A549 (cell line): ENCODE data around the gene HMG20A. TPM values are rescaled to one million over a fixed set of nuclear protein-coding genes. Genes with fewer than 3 reads are reported as not detected.

Source experiments
- ATAC-seq, 2 experiments: fragments of 200-7000 bp in 1 of 2; fragments of >200 bp in 1 of 2; cut with Nextera tagmentation in 1 of 2; cut with Tn5 transposase in 1 of 2; 3 replicates each; pipeline versions ENCODE4 v1.8.0 to v1.9.1; 2018 to 2020; ENCODE audit warnings: mild to moderate bottlenecking in 1 of 2, moderate library complexity in 1 of 2
- CTCF ChIA-PET: fragments of 300-600 bp; sonication (Branson Sonifier 250); formaldehyde crosslinking; extraction: SDS; loops from one replicate; lab custom pipeline; 2021; ENCODE audit warnings: antibody characterized with exemption, inconsistent platforms; lab: Yijun Ruan, JAX
- POLR2A ChIA-PET: fragments of 350-600 bp; formaldehyde crosslinking; extraction: SDS; loops from one replicate; lab custom pipeline; 2021; ENCODE audit warnings: antibody characterized with exemption, inconsistent platforms; lab: Yijun Ruan, JAX
- DNase-seq, 2 experiments: peaks; one replicate each; pipeline versions ENCODE4 v3.0.0 to v3.0.0-alpha.2; 2011 to 2016; ENCODE audit warnings: low read depth in 1 of 2, low spot score in 1 of 2
- FAIRE-seq: peaks from 2 replicates; lab custom pipeline; 2011; peaks lifted over from hg19 to GRCh38; lab: Jason Lieb, UNC
- H3K27ac ChIP-seq, 2 experiments: fragments of >200 bp; sonication (Bioruptor Twin); formaldehyde crosslinking; 3 replicates each; pipeline ENCODE4 v1.5.1; 2016 to 2017
- H3K4me1 ChIP-seq: fragments of >200 bp; sonication (Bioruptor Twin); formaldehyde crosslinking; 3 replicates; pipeline ENCODE4 v1.6.1; 2016
- H3K4me2 ChIP-seq: fragments of >200 bp; sonication (Bioruptor Twin); formaldehyde crosslinking; 3 replicates; pipeline ENCODE4 v1.6.1; 2016
- H3K4me3 ChIP-seq: fragments of >200 bp; sonication (Bioruptor Twin); formaldehyde crosslinking; 3 replicates; pipeline ENCODE4 v1.5.1; 2016
- H3K9me3 ChIP-seq: fragments of >200 bp; sonication (Bioruptor Twin); formaldehyde crosslinking; 3 replicates; pipeline ENCODE4 v1.6.1; 2016
- BHLHE40 ChIP-seq: IDR thresholded peaks from 2 replicates; pipeline ENCODE4 v1.6.1; 2012; ENCODE audit warnings: low read depth, low read length, inconsistent platforms
- EHMT2 ChIP-seq: fragments of 200-600 bp; sonication (generic); IDR thresholded peaks from 2 replicates; pipeline ENCODE4 v1.6.1; 2016; ENCODE audit warnings: antibody characterized with exemption, low read depth, mild to moderate bottlenecking, moderate library complexity
- EP300 ChIP-seq, 2 experiments: fragments of >200 bp; sonication (Bioruptor Twin); formaldehyde crosslinking; IDR thresholded peaks; 2 replicates in 1 of 2; 3 replicates in 1 of 2; pipeline ENCODE4 v1.6.1; 2016 to 2017
- HOXB5 ChIP-seq: fragments of 250-450 bp; sonication (Bioruptor Pico); IDR thresholded peaks from 2 replicates; pipeline ENCODE4 v1.5.0; 2020; ENCODE audit warnings: mild to moderate bottlenecking, moderate library complexity
- JUN ChIP-seq, 2 experiments: fragments of >200 bp; sonication (Bioruptor Twin); formaldehyde crosslinking; IDR thresholded peaks; 2 replicates in 1 of 2; 3 replicates in 1 of 2; pipeline ENCODE4 v1.6.1; 2016 to 2017
- JUNB ChIP-seq: fragments of >200 bp; sonication (Bioruptor Twin); formaldehyde crosslinking; IDR thresholded peaks from 2 replicates; pipeline ENCODE4 v1.6.1; 2016
- KDM1A ChIP-seq: fragments of 200-600 bp; sonication (generic); IDR thresholded peaks from 2 replicates; pipeline ENCODE4 v1.6.1; 2016; ENCODE audit warnings: low read depth, mild to moderate bottlenecking
- KDM5A ChIP-seq: fragments of 200-600 bp; sonication (generic); IDR thresholded peaks from 2 replicates; pipeline ENCODE4 v1.6.1; 2016; ENCODE audit warnings: antibody characterized with exemption, mild to moderate bottlenecking
- MAZ ChIP-seq: fragments of 150-350 bp; IDR thresholded peaks from 2 replicates; pipeline ENCODE4 v1.6.1; 2014; ENCODE audit warnings: antibody characterized with exemption, low read depth, low read length, borderline replicate concordance
- NFE2L2 ChIP-seq: fragments of 150-350 bp; conservative IDR thresholded peaks from 2 replicates; pipeline ENCODE4 v1.6.1; 2014; ENCODE audit warnings: low read length
- NR3C1 ChIP-seq: fragments of >200 bp; sonication (Bioruptor Twin); formaldehyde crosslinking; IDR thresholded peaks from 3 replicates; pipeline ENCODE4 v1.6.1; 2017
- PBX3 ChIP-seq: IDR thresholded peaks from 2 replicates; pipeline ENCODE4 v1.6.1; 2012
- PHF8 ChIP-seq: fragments of 200-600 bp; sonication (generic); IDR thresholded peaks from 2 replicates; pipeline ENCODE4 v1.6.1; 2016; ENCODE audit warnings: low read depth, mild to moderate bottlenecking, antibody characterized with exemption, moderate library complexity, borderline replicate concordance
- POLR2A ChIP-seq: IDR thresholded peaks from 2 replicates; pipeline ENCODE4 v1.6.1; 2012; ENCODE audit warnings: mild to moderate bottlenecking, low read length
- RFX5 ChIP-seq: fragments of 450-650 bp; IDR thresholded peaks from 2 replicates; pipeline ENCODE4 v1.7.1; 2014; ENCODE audit warnings: antibody characterized with exemption, mild to moderate bottlenecking, moderate library complexity
- SMC3 ChIP-seq: fragments of >200 bp; sonication (Bioruptor Twin); formaldehyde crosslinking; IDR thresholded peaks from 3 replicates; pipeline ENCODE4 v1.6.1; 2018; ENCODE audit warnings: inconsistent platforms
- TP53 ChIP-seq: fragments of 250-450 bp; sonication (Bioruptor Pico); IDR thresholded peaks from 2 replicates; pipeline ENCODE4 v1.5.0; 2021; ENCODE audit warnings: mild to moderate bottlenecking, moderate library complexity
- ZFP36 ChIP-seq: fragments of 450-650 bp; IDR thresholded peaks from 2 replicates; pipeline ENCODE4 v1.6.1; 2014; ENCODE audit warnings: borderline replicate concordance; ENCODE audit not compliant: partially characterized antibody
- WGBS: methylation state at CpG from one replicate; pipeline ENCODE4 v1.1.6; 2017; ENCODE audit errors: missing lambda C conversion rate; 5-methylcytosine and 5-hydroxymethylcytosine counted together
- polyA plus RNA-seq, 4 experiments: library from polyadenylated mRNA; depleted of rRNA in 3 of 4; stranded (reverse); fragments of >200 nt; fragmentation: RNase III in 1 of 4; extraction: RNeasy Plus Mini Kit Qiagen cat#74134 plus additional on column Dnase treatment in 1 of 4; gene quantifications; 2 replicates in 3 of 4; 3 replicates in 1 of 4; pipeline ENCODE4 v1.2.3, GENCODE V29; 2011 to 2017
- TF ChIP-seq, protein P1 (sequence below): fragments of >200 bp; sonication (Bioruptor Twin); formaldehyde crosslinking; IDR thresholded peaks from 2 replicates; pipeline ENCODE4 v1.6.1; 2016
- TF ChIP-seq, protein P2 (sequence below): IDR thresholded peaks from 2 replicates; pipeline ENCODE4 v1.6.1; 2012
- TF ChIP-seq, protein P3 (sequence below): fragments of 200-600 bp; sonication (generic); IDR thresholded peaks from 2 replicates; pipeline ENCODE4 v1.6.1; 2016; ENCODE audit warnings: antibody characterized with exemption, mild to moderate bottlenecking, moderate library complexity
- TF ChIP-seq, protein P4 (sequence below): fragments of 450-650 bp; IDR thresholded peaks from 2 replicates; pipeline ENCODE4 v1.6.1; 2014; ENCODE audit warnings: antibody characterized with exemption

Gene HMG20A
- polyA plus RNA-seq, 2 of the 4 experiments (the other 2 are of a cell fraction), result 29.5 to 85.1 TPM

GRCh38 chr15:77413699-77414349 lies 6.9 kb upstream of the HMG20A start (continued):
- TF ChIP-seq EHMT2, result no peak
- TF ChIP-seq NFE2L2, result no peak
- no peak for TF ChIP-seq JUNB

- DNase-seq (no peak), ATAC-seq (no peak), FAIRE-seq (no peak)
- Histone ChIP-seq H3K4me3 (no peak overlapping the region), H3K4me1 (peaks cover 18% of the 10 kb centered on the region), H3K4me2 (no peak overlapping the region), H3K9me3 (no peaks in the 10 kb centered on the region), H3K27ac (no peak overlapping the region)
- POLR2A ChIA-PET, result no interaction called here
- CTCF ChIA-PET, result interaction anchor here (1.4 kb wide), 1 partner anchor 229 kb away, joined by 3 read pairs; no protein-coding TSS in a partner anchor
- 86% methylated on average over 2 of the region's 2 CpGs for WGBS
- no peak for TF ChIP-seq HOXB5 (CRISPR knock-in tag)
- no peak for TF ChIP-seq SMC3
- TF ChIP-seq, protein P1, sequence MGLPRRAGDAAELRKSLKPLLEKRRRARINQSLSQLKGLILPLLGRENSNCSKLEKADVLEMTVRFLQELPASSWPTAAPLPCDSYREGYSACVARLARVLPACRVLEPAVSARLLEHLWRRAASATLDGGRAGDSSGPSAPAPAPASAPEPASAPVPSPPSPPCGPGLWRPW, result no peak
- TF ChIP-seq KDM5A, result no peak
- TF ChIP-seq, protein P2, sequence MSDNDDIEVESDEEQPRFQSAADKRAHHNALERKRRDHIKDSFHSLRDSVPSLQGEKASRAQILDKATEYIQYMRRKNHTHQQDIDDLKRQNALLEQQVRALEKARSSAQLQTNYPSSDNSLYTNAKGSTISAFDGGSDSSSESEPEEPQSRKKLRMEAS, result no peak
Measured at GRCh38 chr15:77414789-77415442, 5.8 kb upstream of the HMG20A start.

DNA sequence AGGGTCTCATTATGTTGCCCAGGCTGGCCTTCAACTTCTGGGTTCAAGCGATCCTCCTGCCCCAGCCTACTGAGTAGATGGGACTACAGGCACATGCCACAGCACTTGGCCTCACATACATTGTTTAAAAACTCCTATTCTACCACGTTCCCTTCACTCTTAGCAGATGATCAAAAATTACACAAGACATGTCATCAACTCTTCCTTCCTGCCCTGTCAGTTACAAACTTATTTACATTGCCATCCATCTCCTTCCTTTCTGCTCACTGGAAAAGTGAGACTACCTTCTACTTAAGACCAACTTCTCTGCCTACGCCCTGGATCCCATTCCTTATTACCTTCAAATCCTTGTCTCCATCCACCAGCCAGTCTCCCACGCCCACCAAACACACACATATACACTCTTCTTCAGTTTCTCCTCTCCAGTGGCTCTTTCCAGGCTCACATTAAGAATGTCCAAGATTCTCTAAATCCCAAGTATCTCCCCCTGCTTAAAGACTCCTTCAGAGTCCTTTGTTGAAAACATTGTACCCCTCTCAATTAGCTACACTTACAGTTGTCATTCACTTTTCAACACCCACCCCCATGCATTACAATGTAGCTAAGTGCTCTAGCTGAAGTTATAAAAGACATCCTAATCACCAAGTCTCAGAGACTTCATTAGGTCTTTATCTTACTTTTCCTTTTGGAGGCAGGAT lies 5.1 kb upstream of the HMG20A start:
- H3K9me3 ChIP-seq, result no peaks in the 10 kb centered on the region
- ChIA-PET POLR2A (no interaction called here), CTCF (interaction anchor here (0.6 kb wide), 1 partner anchor 392 kb away, joined by 3 read pairs; no protein-coding TSS in a partner anchor)
- H3K4me1 ChIP-seq, result peaks cover 18% of the 10 kb centered on the region
- no peak overlapping the region for H3K4me2 ChIP-seq
- WGBS, result 87% methylated on average over 4 of the region's 4 CpGs
- TF ChIP-seq, protein P3, sequence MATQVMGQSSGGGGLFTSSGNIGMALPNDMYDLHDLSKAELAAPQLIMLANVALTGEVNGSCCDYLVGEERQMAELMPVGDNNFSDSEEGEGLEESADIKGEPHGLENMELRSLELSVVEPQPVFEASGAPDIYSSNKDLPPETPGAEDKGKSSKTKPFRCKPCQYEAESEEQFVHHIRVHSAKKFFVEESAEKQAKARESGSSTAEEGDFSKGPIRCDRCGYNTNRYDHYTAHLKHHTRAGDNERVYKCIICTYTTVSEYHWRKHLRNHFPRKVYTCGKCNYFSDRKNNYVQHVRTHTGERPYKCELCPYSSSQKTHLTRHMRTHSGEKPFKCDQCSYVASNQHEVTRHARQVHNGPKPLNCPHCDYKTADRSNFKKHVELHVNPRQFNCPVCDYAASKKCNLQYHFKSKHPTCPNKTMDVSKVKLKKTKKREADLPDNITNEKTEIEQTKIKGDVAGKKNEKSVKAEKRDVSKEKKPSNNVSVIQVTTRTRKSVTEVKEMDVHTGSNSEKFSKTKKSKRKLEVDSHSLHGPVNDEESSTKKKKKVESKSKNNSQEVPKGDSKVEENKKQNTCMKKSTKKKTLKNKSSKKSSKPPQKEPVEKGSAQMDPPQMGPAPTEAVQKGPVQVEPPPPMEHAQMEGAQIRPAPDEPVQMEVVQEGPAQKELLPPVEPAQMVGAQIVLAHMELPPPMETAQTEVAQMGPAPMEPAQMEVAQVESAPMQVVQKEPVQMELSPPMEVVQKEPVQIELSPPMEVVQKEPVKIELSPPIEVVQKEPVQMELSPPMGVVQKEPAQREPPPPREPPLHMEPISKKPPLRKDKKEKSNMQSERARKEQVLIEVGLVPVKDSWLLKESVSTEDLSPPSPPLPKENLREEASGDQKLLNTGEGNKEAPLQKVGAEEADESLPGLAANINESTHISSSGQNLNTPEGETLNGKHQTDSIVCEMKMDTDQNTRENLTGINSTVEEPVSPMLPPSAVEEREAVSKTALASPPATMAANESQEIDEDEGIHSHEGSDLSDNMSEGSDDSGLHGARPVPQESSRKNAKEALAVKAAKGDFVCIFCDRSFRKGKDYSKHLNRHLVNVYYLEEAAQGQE, result no peak
- TF ChIP-seq RFX5, result no peak
- TF ChIP-seq NR3C1, result no peak
- TF ChIP-seq NFE2L2, result no peak
- FAIRE-seq, result no peak
- H3K4me3 ChIP-seq, result no peak overlapping the region
- DNase-seq, result no peak
- ATAC-seq, result no peak
- no peak overlapping the region for H3K27ac ChIP-seq

DNA sequence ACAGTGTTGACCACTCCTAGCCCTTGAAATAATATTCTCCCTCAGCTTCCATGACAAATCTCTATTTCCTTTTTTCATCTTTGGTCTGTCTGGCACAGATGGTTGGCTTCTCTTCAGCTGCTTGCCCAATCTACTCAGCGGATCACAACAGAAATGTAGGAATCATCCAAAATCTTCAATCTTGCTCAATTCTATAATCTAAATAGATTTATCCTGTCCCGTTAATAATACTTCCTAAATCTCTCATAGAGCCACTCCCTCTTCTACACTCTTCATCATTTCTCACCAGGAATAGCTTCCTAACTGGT lies 4.6 kb upstream of the HMG20A start:
- CTCF ChIA-PET, result interaction anchor here (0.6 kb wide), 1 partner anchor 393 kb away, joined by 3 read pairs; no protein-coding TSS in a partner anchor
- FAIRE-seq (no peak), ATAC-seq (no peak)

More for the DNA sequence above, 4.6 kb upstream of the HMG20A start:
- no peak overlapping the region for H3K4me3 ChIP-seq
- TF ChIP-seq KDM1A, result no peak
- no peak for TF ChIP-seq NR3C1
- TF ChIP-seq SMC3, result no peak
- TF ChIP-seq RFX5, result no peak
- TF ChIP-seq, protein P4, sequence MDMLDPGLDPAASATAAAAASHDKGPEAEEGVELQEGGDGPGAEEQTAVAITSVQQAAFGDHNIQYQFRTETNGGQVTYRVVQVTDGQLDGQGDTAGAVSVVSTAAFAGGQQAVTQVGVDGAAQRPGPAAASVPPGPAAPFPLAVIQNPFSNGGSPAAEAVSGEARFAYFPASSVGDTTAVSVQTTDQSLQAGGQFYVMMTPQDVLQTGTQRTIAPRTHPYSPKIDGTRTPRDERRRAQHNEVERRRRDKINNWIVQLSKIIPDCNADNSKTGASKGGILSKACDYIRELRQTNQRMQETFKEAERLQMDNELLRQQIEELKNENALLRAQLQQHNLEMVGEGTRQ, result no peak
- TF ChIP-seq, protein P1, result no peak
- TF ChIP-seq EP300 (IDR thresholded peaks at IDR 0.05), result no peak
- TF ChIP-seq ZFP36, result no peak
- TF ChIP-seq MAZ, result no peak
- TF ChIP-seq PBX3, result no peak
- TF ChIP-seq TP53 (CRISPR knock-in tag), result no peak
- TF ChIP-seq POLR2A, result no peak
- no peak for TF ChIP-seq BHLHE40
- TF ChIP-seq PHF8, result no peak
- no peak for TF ChIP-seq JUN (IDR thresholded peaks at IDR 0.05)
- no peak for TF ChIP-seq JUNB
- POLR2A ChIA-PET, result no interaction called here
- H3K4me1 ChIP-seq, result peaks cover 18% of the 10 kb centered on the region
- no peak overlapping the region for H3K27ac ChIP-seq
- H3K4me2 ChIP-seq, result no peak overlapping the region
- 91% methylated on average over 2 of the region's 2 CpGs for WGBS
- H3K9me3 ChIP-seq, result no peaks in the 10 kb centered on the region
- no peak for DNase-seq
